DOHH2 (cell line): ENCODE results near the gene SCRN3.
"Not testable (repeated sequence)": the region's sequence is repeated elsewhere in the genome, so short reads cannot be mapped to it uniquely, and the experiment has no call there.

Experiments
- H3F3A ChIP-seq: fragments of 200-600 bp; sonication (generic), shearing (Covaris generic); 2 replicates; pipeline ENCODE4 v1.6.0; 2016; ENCODE audit warnings: antibody characterized with exemption, mild to moderate bottlenecking; ENCODE audit not compliant: control insufficient read depth, insufficient read depth
- H3K27ac ChIP-seq: fragments of 200-600 bp; sonication (generic); 2 replicates; pipeline ENCODE4 v1.5.1; 2014; ENCODE audit warnings: low read depth, mild to moderate bottlenecking, low read length, moderate library complexity
- H3K27me3 ChIP-seq: fragments of 200-600 bp; sonication (generic); 2 replicates; pipeline ENCODE4 v1.6.1; 2014; ENCODE audit warnings: mild to moderate bottlenecking, low read length, mixed read lengths; ENCODE audit not compliant: control insufficient read depth
- H3K36me3 ChIP-seq: fragments of 200-600 bp; sonication (generic); 2 replicates; pipeline ENCODE4 v1.6.1; 2014; ENCODE audit warnings: mild to moderate bottlenecking, low read length, moderate library complexity, mixed read lengths; ENCODE audit not compliant: control insufficient read depth
- H3K4me1 ChIP-seq: fragments of 200-600 bp; sonication (generic); 2 replicates; pipeline ENCODE4 v1.6.1; 2014; ENCODE audit warnings: mild to moderate bottlenecking, low read length, mixed read lengths; ENCODE audit not compliant: control insufficient read depth
- H3K4me2 ChIP-seq: fragments of 200-600 bp; sonication (generic); 2 replicates; pipeline ENCODE4 v1.6.0; 2014; ENCODE audit warnings: mild to moderate bottlenecking, low read length, moderate library complexity
- H3K4me3 ChIP-seq: fragments of 200-600 bp; sonication (generic); 2 replicates; pipeline ENCODE4 v1.5.1; 2014; ENCODE audit warnings: mild to moderate bottlenecking, low read length, mixed read lengths
- H3K79me2 ChIP-seq: fragments of 200-600 bp; sonication (generic); 2 replicates; pipeline ENCODE4 v1.6.1; 2014; ENCODE audit warnings: mild to moderate bottlenecking, low read length, mixed read lengths; ENCODE audit not compliant: control insufficient read depth
- H3K9me2 ChIP-seq: fragments of 200-600 bp; sonication (generic); replicated peaks from 2 replicates; pipeline ENCODE4 v1.6.1; 2014; ENCODE audit warnings: mild to moderate bottlenecking, low read length, mixed read lengths; ENCODE audit not compliant: control insufficient read depth
- H3K9me3 ChIP-seq: fragments of 200-600 bp; sonication (generic); 2 replicates; pipeline ENCODE4 v1.6.1; 2014; ENCODE audit warnings: antibody characterized with exemption, low read length, mixed read lengths; ENCODE audit not compliant: control insufficient read depth, insufficient read depth
- H4K20me1 ChIP-seq: fragments of 200-600 bp; sonication (generic); 2 replicates; pipeline ENCODE4 v1.6.0; 2014; ENCODE audit warnings: low read depth, mild to moderate bottlenecking, antibody characterized with exemption, low read length, moderate library complexity; ENCODE audit not compliant: control insufficient read depth, insufficient read depth
- EZH2phosphoT487 ChIP-seq: fragments of 200-600 bp; sonication (generic); IDR thresholded peaks from 2 replicates; pipeline ENCODE4 v1.6.1; 2017; ENCODE audit warnings: borderline replicate concordance, mild to moderate bottlenecking, antibody characterized with exemption, low read length, moderate library complexity, mixed read lengths
- TF ChIP-seq, protein P1 (sequence below): fragments of 200-600 bp; sonication (generic); IDR thresholded peaks from one replicate; pipeline ENCODE4 v1.5.1; 2014; ENCODE audit warnings: antibody characterized with exemption, mild to moderate bottlenecking, low read depth, low read length; ENCODE audit not compliant: poor library complexity, severe bottlenecking

SCRN3 gene

DNA sequence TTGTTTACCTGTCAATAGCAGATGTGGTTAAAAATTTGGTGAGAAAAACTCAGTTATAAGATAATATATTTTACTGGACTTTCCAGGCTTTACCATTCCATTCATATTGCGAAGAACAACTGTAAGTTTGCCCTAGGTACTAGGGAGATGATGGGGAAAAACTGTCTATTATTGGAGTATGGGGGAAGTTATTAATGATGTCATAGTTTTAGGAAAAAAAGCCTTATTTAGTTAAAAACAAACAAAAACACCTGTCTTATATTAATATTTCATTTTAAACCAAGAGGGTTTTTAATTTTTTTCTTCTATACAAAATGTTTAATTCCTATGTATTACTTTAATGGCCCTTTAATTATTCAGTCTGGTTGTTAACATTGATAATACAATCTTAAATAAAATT, 42.5 kb upstream of the SCRN3 start:
- no peaks in the 10 kb centered on the region; the same call in 1 of the 2 replicates for H3F3A ChIP-seq
- no peaks in the 10 kb centered on the region for H3K27me3 ChIP-seq
- no peak overlapping the region for H3K4me3 ChIP-seq
- TF ChIP-seq, protein P1, sequence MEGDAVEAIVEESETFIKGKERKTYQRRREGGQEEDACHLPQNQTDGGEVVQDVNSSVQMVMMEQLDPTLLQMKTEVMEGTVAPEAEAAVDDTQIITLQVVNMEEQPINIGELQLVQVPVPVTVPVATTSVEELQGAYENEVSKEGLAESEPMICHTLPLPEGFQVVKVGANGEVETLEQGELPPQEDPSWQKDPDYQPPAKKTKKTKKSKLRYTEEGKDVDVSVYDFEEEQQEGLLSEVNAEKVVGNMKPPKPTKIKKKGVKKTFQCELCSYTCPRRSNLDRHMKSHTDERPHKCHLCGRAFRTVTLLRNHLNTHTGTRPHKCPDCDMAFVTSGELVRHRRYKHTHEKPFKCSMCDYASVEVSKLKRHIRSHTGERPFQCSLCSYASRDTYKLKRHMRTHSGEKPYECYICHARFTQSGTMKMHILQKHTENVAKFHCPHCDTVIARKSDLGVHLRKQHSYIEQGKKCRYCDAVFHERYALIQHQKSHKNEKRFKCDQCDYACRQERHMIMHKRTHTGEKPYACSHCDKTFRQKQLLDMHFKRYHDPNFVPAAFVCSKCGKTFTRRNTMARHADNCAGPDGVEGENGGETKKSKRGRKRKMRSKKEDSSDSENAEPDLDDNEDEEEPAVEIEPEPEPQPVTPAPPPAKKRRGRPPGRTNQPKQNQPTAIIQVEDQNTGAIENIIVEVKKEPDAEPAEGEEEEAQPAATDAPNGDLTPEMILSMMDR = no peak
- no peak for TF ChIP-seq EZH2phosphoT487
- H4K20me1 ChIP-seq = no peaks in the 10 kb centered on the region
- no peak overlapping the region for H3K27ac ChIP-seq
- H3K4me1 ChIP-seq = no peaks in the 10 kb centered on the region
- H3K9me2 ChIP-seq = no peaks in the 10 kb centered on the region
- peaks cover 6% of the 10 kb centered on the region for H3K36me3 ChIP-seq
- H3K4me2 ChIP-seq = no peak overlapping the region
- no peaks in the 10 kb centered on the region for H3K79me2 ChIP-seq
- no peaks in the 10 kb centered on the region for H3K9me3 ChIP-seq

DNA sequence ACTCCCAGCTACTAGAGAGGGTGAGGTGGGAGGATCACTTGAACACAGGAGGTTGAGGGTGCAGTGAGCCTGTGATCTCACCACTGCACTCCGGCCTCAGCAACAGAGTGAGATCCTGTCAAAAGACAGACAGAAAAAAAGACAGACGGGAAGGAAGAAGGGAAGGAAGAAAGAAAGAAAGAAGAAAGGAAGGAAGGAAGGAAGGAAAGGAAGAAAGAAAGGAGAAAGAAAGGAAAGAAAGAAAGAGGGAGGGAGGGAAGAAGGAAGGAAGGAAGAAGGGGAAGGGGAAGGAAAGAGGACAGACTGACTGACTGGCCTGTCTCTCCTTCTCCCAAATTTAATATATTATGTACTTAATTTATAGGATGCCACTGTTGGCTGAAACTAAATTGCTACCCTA, 39.2 kb upstream of the SCRN3 start:
- no peak for TF ChIP-seq EZH2phosphoT487
- TF ChIP-seq, protein P1 = no peak
- no peaks in the 10 kb centered on the region; the same call in 1 of the 2 replicates for H3F3A ChIP-seq
- H3K79me2 ChIP-seq = no peaks in the 10 kb centered on the region
- H3K27ac ChIP-seq = no peak overlapping the region
- H4K20me1 ChIP-seq = no peaks in the 10 kb centered on the region
- H3K4me2 ChIP-seq = no peak overlapping the region
- no peak overlapping the region for H3K4me3 ChIP-seq
- no peaks in the 10 kb centered on the region for H3K36me3 ChIP-seq
- H3K9me3 ChIP-seq = no peaks in the 10 kb centered on the region
- H3K27me3 ChIP-seq = no peaks in the 10 kb centered on the region
- no peaks in the 10 kb centered on the region for H3K9me2 ChIP-seq
- no peaks in the 10 kb centered on the region for H3K4me1 ChIP-seq

GRCh38 chr2:174359663-174360062, 35.9 kb upstream of the SCRN3 start:
- H3K27ac ChIP-seq, H3K27me3 ChIP-seq, H3K4me3 ChIP-seq, H3F3A ChIP-seq, H4K20me1 ChIP-seq, H3K4me2 ChIP-seq, H3K4me1 ChIP-seq, H3K79me2 ChIP-seq, H3K9me2 ChIP-seq: not testable (repeated sequence)
- Histone ChIP-seq H3K36me3 (peaks cover 13% of the 10 kb centered on the region), H3K9me3 (peaks cover 14% of the 10 kb centered on the region)

- no peaks in the 10 kb centered on the region for H3K27me3 ChIP-seq
- no peaks in the 10 kb centered on the region for H4K20me1 ChIP-seq
- TF ChIP-seq, protein P1 = no peak
- TF ChIP-seq EZH2phosphoT487 = no peak
- no peaks in the 10 kb centered on the region for H3K4me1 ChIP-seq
- no peak overlapping the region for H3K27ac ChIP-seq
- H3K4me2 ChIP-seq = no peak overlapping the region
- no peaks in the 10 kb centered on the region for H3K79me2 ChIP-seq
- no peaks in the 10 kb centered on the region; the same call in 1 of the 2 replicates for H3F3A ChIP-seq
- H3K36me3 ChIP-seq = peaks cover 21% of the 10 kb centered on the region
- H3K9me3 ChIP-seq = peaks cover 17% of the 10 kb centered on the region
- H3K9me2 ChIP-seq = no peaks in the 10 kb centered on the region
- H3K4me3 ChIP-seq = no peak overlapping the region
These were observed 32.6 kb upstream of the SCRN3 start for GRCh38 chr2:174362949-174363348.

DNA sequence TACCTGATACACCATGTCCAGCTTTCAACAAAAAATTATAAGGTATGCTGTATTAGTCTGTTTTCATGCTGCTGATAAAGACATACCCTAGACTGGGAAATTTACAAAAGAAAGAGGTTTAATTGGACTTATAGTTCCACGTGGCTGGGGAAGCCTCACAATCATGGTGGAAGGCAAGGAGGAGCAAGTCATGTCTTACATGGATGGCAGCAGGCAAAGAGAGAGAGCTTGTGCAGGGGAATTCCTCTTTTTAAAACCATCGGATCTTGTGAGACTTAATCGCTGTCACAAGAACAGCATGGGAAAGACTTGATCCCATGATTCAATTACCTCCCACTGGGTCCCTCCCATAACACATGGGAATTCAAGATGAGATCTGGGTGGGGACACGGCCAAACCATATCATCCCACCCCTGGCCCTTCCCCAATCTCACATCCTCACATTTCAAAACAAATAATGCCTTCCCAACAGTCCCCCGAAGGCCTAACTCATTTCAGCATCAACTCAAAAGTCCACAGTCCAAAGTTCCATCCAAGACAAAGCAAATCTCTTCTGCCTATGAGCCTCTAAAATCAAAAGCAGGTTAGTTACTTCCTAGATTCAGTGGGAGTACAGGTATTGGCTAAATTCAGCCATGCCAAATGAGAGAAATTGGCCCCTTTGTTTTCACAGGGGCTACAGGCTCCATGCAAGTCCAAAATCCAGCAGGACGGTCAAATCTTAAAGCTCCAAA, 31.9 kb upstream of the SCRN3 start:
- H4K20me1 ChIP-seq, H3K4me3 ChIP-seq, H3K27ac ChIP-seq, H3F3A ChIP-seq, H3K9me2 ChIP-seq, H3K4me2 ChIP-seq, H3K79me2 ChIP-seq, H3K27me3 ChIP-seq, H3K4me1 ChIP-seq: not testable (repeated sequence)
- peaks cover 21% of the 10 kb centered on the region for H3K36me3 ChIP-seq
- peaks cover 17% of the 10 kb centered on the region for H3K9me3 ChIP-seq
